ENCODE results near the gene HTR4.

DNA sequence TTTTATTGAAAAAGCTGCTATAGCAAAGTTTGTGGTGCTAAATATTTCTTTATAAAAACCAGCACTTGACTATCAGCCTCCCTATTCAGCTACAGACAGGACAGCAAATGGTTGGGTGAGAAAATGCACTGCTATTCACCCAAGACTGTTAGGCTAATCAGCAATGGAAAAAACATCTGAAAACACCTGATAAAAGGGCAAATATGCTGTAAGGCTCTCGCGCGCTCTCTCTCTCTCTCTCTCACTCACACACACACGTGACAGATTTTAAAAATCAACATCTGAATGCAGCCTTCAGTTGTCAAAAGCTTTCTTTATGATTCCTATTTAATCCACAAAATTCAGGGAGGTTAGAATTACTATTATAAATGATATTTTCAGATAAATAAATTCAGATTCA is 80.2 kb downstream of the HTR4 start:
- no peak for TF ChIP-seq POLR2A (IDR thresholded peaks at IDR 0.05)
- TF ChIP-seq, protein P1, sequence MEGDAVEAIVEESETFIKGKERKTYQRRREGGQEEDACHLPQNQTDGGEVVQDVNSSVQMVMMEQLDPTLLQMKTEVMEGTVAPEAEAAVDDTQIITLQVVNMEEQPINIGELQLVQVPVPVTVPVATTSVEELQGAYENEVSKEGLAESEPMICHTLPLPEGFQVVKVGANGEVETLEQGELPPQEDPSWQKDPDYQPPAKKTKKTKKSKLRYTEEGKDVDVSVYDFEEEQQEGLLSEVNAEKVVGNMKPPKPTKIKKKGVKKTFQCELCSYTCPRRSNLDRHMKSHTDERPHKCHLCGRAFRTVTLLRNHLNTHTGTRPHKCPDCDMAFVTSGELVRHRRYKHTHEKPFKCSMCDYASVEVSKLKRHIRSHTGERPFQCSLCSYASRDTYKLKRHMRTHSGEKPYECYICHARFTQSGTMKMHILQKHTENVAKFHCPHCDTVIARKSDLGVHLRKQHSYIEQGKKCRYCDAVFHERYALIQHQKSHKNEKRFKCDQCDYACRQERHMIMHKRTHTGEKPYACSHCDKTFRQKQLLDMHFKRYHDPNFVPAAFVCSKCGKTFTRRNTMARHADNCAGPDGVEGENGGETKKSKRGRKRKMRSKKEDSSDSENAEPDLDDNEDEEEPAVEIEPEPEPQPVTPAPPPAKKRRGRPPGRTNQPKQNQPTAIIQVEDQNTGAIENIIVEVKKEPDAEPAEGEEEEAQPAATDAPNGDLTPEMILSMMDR (IDR thresholded peaks at IDR 0.05), result no peak
